Activated CD8-positive, alpha-beta memory T cell treated with anti-CD3 and anti-CD28 coated beads, Interleukin-2, amount 50 U/mL, for 1 hour (primary cell): Measurements from ENCODE around the gene LNX1.
"Not testable (repeated sequence)": the region's sequence is repeated elsewhere in the genome, so short reads cannot be mapped to it uniquely, and the experiment has no call there.

Experiments
- DNase-seq: peaks from one replicate; pipeline ENCODE4 v3.0.0-alpha.2; 2020; ENCODE audit errors: extremely low read depth

Gene LNX1

DNA sequence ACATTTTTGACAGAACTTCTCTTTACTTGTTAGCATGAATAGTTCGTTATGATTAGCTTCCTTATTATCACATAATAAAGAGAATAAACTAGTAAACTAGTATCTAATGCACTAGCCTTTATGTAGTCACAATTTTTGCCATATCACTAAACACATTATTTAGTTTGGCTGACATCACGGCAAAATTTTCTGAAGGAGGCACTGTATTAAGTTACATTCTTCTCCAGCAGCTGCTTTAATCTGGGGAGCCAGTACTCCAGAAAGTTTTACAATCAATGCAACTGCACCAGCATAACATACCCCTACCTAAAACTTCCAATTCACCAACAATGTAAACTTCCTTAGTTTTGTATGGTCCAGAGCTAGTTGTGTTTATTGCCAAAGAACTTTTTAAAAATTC is 126.0 kb downstream of the LNX1 start:
- DNase-seq = no peak

GRCh38 chr4:53463340-53463739 is 127.9 kb downstream of the LNX1 start:
- no peak for DNase-seq

DNA sequence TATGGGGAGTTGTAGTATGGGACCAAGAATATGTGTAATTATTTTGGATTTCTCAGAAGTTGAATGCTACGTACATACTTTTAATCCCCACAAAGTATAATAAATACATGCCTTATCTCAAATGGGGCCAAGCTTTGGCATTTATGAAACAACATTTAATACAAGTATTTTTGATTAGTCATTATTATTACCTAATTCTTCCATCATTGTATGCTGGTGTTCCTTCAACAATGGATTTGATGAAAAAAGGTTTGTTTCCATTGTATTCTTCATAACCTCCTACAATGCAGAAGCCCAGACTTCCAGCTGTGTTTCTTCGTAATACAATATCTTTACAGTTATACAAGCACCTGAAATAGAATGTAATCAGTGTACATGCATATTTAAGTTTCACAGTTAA is 130.0 kb downstream of the LNX1 start:
- no peak for DNase-seq

- DNase-seq = no peak
These were observed 131.7 kb downstream of the LNX1 start for GRCh38 chr4:53459548-53459947.

DNA sequence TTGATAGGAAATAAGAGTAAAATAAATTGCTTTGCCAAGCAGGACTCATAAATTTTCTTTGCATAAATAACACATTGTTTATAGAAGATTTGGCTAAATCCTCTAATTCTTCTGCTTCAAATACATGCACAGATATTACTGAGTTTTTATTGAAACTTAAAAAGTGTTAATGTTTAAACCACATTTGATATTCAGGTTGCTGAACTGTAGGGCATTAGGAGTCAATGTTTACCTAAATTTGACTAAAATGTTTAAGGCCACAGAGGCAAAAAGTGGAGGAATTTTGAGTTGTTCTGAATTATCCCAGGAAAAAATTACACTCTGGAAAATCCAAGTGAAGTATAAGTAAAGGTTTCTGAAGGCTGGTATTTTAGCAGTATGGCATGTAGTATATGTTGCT is 135.1 kb downstream of the LNX1 start:
- DNase-seq = no peak

DNA sequence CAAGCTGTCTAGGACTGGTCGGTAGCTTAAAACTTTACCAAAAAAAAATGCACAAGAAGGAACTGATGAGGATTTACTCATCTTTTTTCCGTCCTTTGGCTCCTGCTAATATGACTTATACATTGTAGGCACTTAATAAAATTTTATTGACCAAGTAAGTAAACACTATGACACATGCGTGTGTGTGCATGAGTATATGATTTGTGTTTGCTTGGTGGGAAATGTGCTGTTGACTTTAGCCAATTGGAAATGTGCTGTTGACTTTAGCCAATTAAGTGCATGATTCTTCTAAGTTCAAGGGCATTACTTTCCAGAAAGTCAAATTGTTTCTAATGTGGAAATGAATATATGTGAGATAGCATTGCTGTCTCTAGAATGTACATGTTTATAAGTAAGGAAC is 135.5 kb downstream of the LNX1 start:
- DNase-seq = no peak

GRCh38 chr4:53453385-53453784 is 137.9 kb downstream of the LNX1 start:
- no peak for DNase-seq

DNA sequence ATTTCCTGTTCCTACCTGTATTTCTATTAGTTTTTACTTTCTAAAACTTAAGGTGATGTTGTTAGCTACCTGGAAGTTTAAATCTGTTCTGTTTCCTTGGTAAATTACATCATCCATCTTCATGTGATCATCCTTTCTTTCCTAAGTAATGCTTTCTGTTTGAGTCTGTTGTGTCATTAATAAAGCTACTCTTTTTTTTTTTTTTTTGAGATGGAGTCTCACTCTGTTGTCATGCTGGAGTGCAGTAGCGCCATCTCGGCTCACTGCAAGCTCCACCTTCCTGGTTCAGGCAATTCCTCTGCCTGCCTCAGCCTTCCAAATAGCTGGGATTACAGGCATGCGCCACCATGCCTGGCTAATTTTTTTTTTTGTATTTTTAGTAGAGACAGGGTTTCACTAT is 140.5 kb downstream of the LNX1 start:
- DNase-seq = no peak

- no peak for DNase-seq
These were observed 146.3 kb downstream of the LNX1 start for GRCh38 chr4:53444954-53445353.

DNA sequence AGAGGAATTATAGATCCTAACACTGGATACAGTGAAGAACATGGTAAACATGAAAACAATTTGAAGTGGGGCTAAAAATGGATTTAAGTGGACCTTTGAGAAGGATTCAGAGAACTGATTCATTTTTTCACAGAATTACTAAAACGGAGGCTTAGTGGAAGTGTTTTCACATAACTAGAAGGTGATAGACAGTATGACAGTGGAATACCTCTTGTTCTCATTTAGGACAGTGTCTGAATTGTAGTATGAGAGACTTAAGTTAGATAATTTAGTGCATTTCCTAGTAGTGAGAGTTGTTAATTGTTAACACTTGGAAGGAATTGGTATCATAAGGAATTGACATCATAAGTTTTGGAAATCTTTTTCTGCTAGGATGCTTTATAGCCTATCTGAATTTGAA is 149.7 kb downstream of the LNX1 start:
- no peak for DNase-seq

GRCh38 chr4:53436251-53436650 is 155.0 kb downstream of the LNX1 start:
- DNase-seq = no peak

DNA sequence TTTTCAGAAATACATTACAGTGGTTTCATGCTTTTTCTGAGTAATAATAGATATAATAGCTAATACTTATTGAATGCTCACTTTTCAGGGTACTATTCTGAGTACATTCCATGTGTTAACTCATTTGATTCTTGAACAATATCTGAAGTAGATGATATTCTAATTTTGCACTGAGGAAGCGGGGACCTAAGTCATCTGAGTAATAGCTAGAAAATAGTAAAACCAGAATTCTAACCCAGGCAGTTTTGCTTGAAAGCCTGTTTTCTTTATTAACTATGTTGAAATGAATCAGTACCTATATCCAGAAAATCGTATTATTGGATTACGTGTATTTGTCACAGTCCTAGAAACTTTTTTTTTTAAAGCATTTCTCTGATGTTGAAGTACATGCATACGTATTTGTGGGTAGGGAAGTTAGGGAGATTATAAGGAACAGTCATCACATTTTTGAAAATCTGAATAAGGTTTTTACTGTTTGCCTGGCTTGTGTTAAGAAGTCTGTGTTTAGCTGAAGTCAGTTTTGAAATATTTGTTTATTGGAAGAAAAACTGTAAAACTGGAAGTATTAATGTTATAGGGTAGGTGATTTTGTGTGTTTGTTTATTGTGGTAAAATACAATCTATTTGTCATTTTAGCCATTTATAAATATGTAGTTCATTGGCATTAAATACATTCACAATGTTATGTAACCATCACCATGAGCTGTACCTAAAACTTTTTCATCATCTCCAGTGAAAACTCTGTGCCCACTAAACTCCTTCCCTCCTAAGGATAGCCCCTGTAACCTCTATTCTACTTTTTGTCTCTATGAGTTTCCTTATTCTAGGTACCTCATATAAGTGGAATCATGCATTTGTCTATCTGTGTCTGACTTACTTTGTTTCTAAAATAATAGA is 158.5 kb downstream of the LNX1 start:
- DNase-seq = no peak

DNA sequence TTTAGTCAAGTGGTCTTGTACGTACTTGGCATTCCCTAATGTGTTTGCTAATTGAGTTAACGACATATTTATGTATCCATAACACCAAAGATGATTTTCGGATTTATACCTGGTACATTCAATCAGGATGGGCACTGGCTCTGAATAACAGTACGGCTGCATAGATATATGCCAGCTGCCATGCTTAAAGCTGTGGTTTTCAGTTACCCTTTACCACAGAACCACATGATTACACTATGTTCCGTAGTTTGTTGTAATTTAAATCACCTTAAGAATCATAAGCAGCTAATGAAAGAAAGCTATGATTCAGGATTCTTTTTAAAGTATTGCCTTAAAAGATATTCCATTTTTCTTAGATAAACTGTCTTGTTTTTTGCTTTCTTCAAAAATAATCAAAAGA is 160.2 kb downstream of the LNX1 start:
- DNase-seq = no peak

GRCh38 chr4:53427366-53427765 is 163.9 kb downstream of the LNX1 start:
- DNase-seq = no peak

DNA sequence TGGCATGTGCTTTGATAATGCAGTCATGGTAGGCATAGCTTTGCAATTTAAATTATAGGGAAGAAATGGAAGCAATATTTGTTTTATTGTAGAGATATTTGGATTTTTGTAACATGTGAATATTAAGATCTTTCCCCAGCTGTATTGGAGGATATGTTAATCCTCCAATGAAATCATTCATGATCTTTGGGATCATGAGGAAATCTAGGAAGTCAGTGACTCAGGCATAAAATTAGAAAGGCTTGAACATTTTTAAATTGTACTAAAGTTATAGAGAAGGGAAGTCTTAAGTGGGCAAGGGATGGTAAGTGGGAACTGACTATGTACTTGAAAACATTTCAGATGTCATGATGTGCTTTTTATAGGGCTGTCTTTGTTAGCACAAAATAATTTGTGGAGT is 167.0 kb downstream of the LNX1 start:
- DNase-seq = no peak

DNA sequence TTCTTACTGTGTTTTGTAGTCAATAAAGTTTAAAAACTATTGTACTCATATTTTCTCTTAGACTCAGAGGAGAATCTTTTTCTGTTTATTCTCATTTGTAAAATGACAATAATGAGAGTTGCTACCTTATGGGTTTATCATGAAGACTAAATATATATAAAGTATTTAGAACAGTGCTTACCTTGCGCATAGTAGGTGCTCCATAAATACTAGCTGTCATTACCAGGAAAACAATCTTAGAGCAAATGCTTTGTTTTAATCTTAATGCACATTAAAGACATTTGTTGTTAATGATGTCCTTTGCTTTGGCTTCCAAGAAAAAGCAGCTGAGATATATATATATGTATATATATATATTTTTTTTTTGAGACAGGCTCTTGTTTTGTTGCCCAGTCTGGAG is 168.9 kb downstream of the LNX1 start:
- no peak for DNase-seq

GRCh38 chr4:53421791-53422190 is 169.5 kb downstream of the LNX1 start:
- no peak for DNase-seq

GRCh38 chr4:53419208-53419607 is 172.1 kb downstream of the LNX1 start:
- DNase-seq = no peak

- not testable (repeated sequence) for DNase-seq
These were observed 181.8 kb downstream of the LNX1 start for GRCh38 chr4:53409479-53409878.
